Type B pancreatic cell (in vitro differentiated cells): ENCODE data around the gene CAMK2A. TPM values are rescaled to one million over a fixed set of nuclear protein-coding genes. Genes with fewer than 3 reads are reported as not detected.
A peak's percentile ranks its signal among the peaks of the same experiment; 100 is the strongest.

ENCODE experiments used
- DNase-seq: peaks from one replicate; pipeline ENCODE4 v3.0.0; 2021; ENCODE audit warnings: mixed read lengths; ENCODE audit not compliant: unreplicated experiment; ENCODE audit errors: extremely low spot score
- H3K27ac Mint-ChIP-seq: 2 replicates; pipeline ENCODE4 v1.8.0; 2021; ENCODE audit warnings: mild to moderate bottlenecking, mixed read lengths
- H3K27me3 Mint-ChIP-seq: 2 replicates; pipeline ENCODE4 v1.8.0; 2021; ENCODE audit warnings: mixed read lengths
- H3K36me3 Mint-ChIP-seq: 2 replicates; pipeline ENCODE4 v1.8.0; 2021; ENCODE audit warnings: mixed read lengths
- H3K4me1 Mint-ChIP-seq: one replicate; pipeline ENCODE4 v1.8.0; 2021; ENCODE audit warnings: mixed read lengths; ENCODE audit not compliant: unreplicated experiment
- H3K4me3 Mint-ChIP-seq: 2 replicates; pipeline ENCODE4 v1.8.0; 2021; ENCODE audit warnings: mild to moderate bottlenecking, mixed read lengths
- H3K9me3 Mint-ChIP-seq: 2 replicates; pipeline ENCODE4 v1.8.0; 2021; ENCODE audit warnings: mixed read lengths
- CTCF ChIP-seq: fragments of 200-600 bp; sonication (generic); conservative IDR thresholded peaks from 2 replicates; pipeline ENCODE4 v1.5.0; 2021; ENCODE audit warnings: antibody characterized with exemption, mild to moderate bottlenecking
- long read RNA-seq: library from polyadenylated mRNA; unstranded; transcript quantifications from one replicate; pipeline ENCODE4 v2.0.0, GENCODE V29; 2020
- total RNA-seq: library from RNA; stranded (reverse); gene quantifications from 2 replicates; pipeline ENCODE4 v1.2.1, GENCODE V29; 2021; ENCODE audit warnings: low replicate concordance

Gene CAMK2A
- 0.26 and 3.7 TPM in 2 replicates for total RNA-seq
- long read RNA-seq = 0 reads

- DNase-seq = no peak
- no peaks in the 10 kb centered on the region for H3K36me3 Mint-ChIP-seq
- no peak within 1 kb of the TSS for H3K27ac Mint-ChIP-seq
- peak within 1 kb of the TSS; percentile 57 for H3K4me3 Mint-ChIP-seq
- H3K27me3 Mint-ChIP-seq = peaks cover 15% of the 10 kb centered on the region
- peaks cover 13% of the 10 kb centered on the region for H3K4me1 Mint-ChIP-seq
- TF ChIP-seq CTCF = no peak
- H3K9me3 Mint-ChIP-seq = no peaks in the 10 kb centered on the region
Observed at GRCh38 chr5:150289551-150290390, at the start of gene CAMK2A. Gene CAMK2A (minus strand): TSS chr5:150289773. CDS start chr5:150289625, 148 bp downstream.

- no peak overlapping the region for H3K27ac Mint-ChIP-seq
- H3K4me3 Mint-ChIP-seq = no peak overlapping the region
- no peaks in the 10 kb centered on the region for H3K36me3 Mint-ChIP-seq
- TF ChIP-seq CTCF = no peak
- no peaks in the 10 kb centered on the region for H3K27me3 Mint-ChIP-seq
- peaks cover 5% of the 10 kb centered on the region for H3K9me3 Mint-ChIP-seq
- no peak for DNase-seq
- peaks cover 24% of the 10 kb centered on the region for H3K4me1 Mint-ChIP-seq
Observed at GRCh38 chr5:150339165-150339564, 49.6 kb upstream of the CAMK2A start.

- no peak for DNase-seq
- Mint-ChIP-seq H3K4me3 (no peak overlapping the region), H3K9me3 (peaks cover 5% of the 10 kb centered on the region), H3K36me3 (no peaks in the 10 kb centered on the region), H3K4me1 (peaks cover 24% of the 10 kb centered on the region), H3K27ac (no peak overlapping the region), H3K27me3 (no peaks in the 10 kb centered on the region)
- no peak for TF ChIP-seq CTCF
Observed at GRCh38 chr5:150338546-150338945, 49.0 kb upstream of the CAMK2A start.

GRCh38 chr5:150335778-150336177 is 46.2 kb upstream of the CAMK2A start:
- TF ChIP-seq CTCF = no peak
- Mint-ChIP-seq H3K4me3 (no peak overlapping the region), H3K27ac (no peak overlapping the region), H3K36me3 (no peaks in the 10 kb centered on the region), H3K9me3 (peaks cover 5% of the 10 kb centered on the region), H3K27me3 (no peaks in the 10 kb centered on the region), H3K4me1 (peaks cover 24% of the 10 kb centered on the region)
- DNase-seq = no peak

DNA sequence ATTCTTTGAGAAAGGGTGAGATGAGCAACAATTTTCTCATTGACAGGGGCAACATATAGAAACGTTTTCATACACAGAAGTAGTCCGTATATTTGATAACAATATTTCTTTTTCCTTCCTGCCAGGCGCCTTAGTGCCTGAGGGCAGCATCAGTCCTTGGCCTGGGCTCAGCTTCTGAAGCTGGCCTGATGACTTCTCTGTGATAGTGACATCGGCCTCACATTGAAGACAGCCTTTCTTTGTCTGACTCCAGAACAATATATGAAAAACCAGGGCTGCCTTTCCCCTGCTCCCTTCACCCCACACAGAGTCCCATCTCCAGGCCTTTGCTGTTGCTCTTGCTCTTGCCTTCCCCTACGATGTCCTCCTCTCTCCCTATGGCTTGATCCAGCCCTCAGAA is 43.8 kb upstream of the CAMK2A start:
- Mint-ChIP-seq H3K9me3 (peaks cover 5% of the 10 kb centered on the region), H3K27ac (no peak overlapping the region), H3K36me3 (no peaks in the 10 kb centered on the region), H3K4me1 (peaks cover 32% of the 10 kb centered on the region), H3K27me3 (peaks cover 6% of the 10 kb centered on the region), H3K4me3 (no peak overlapping the region)
- no peak for DNase-seq
- no peak for TF ChIP-seq CTCF
